Measurements from ENCODE around the gene MED23.
"Not testable (repeated sequence)": the region's sequence is repeated elsewhere in the genome, so short reads cannot be mapped to it uniquely, and the experiment has no call there.

The MED23 gene

DNA sequence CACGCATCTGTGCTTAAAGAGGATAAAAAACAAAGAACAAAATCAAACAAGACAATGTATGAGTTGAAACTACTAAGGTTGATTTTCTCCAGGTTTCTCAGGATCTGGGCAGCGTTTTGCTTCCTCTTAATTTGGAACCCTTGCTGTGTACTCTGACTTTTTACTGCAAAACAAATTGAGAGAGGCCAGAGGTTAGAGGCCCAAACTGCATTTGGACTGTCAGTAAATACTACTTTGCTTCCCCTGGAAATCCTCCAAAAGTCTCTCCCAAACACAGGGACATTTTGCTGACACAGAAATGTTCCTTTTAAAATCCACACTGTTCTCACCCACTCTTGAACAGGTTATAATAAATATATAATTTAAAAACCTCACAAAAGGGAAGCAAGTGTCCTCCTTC lies 53.9 kb downstream of the MED23 start:
- no peak for DNase-seq

DNA sequence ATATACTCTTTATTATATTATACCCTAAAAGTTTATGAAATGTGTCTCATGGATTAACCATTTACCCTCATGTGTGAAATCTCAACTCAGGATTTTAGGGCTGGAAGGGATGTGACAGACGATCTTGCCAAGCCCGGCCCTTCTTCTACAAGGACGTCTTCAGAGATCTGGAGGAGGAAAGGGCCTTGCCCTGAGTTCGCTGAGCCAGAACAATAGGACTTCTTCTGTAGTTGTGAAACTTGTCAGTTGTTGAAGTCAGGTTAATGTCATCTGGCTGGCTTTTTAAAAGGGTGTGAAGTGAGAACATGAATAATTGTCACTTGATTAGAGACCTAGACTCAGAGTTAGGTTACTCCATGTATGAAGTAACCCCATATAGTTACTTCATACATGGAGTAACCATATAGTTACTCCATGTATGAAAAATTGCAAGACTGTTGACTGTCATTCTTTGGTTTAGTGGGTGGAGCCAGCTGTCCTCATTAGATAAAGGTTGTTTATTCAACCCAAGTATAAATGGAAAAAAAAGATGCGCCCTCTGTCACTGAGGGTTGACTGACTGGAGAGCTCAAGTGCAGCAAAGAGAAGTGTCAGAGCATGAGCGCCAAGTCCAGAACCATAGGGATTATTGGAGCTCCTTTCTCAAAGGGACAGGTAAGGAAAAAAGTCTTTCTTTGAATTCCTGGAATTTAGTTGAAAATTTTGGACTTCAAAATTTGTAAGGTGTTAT lies 55.2 kb downstream of the MED23 start, which contains the start of gene ARG1:
ARG1 (plus strand) TSS at position 541 of the 730 bp plus-strand sequence; CDS start at position 598, 57 bp downstream.
- DNase-seq: peak; percentile 57

DNA sequence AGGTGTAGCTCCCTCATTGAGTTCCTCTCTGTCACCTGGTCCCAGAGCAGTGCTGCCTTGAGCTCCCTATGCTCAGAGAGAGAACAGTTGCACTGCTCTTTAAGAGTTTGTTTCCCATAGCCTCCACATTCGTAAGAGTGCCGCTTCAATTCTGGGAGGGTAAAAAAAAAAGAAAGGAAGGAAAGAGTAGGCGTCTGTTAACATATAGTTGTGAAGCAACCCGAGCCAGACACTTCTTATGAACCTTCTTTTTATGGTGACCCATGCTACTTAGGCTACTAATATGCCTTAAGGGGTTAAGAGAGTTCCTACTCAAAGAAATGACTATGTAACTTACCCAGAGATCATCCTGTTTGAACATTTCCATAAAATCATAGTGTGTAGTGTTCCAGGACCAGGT lies 59.3 kb downstream of the MED23 start:
- DNase-seq: no peak

DNA sequence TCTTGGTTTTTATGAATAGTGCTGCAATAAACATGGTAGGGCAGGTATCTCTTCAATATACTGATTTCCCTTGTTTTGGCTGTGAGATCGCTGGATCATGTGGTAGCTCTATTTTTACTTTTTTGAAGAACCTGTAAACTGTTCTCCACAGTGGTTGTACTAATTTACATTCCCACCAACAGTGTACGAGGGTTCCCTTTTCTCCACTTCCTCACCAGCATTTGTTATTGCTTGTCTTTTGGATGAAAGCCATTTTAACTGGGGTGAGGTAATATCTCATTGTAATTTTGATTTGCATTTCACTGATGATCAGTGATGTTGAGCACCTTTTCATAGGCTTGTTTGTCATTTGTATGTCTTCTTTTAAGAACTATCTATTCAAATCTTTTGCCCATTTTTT lies 63.0 kb downstream of the MED23 start:
- no peak for DNase-seq

DNA sequence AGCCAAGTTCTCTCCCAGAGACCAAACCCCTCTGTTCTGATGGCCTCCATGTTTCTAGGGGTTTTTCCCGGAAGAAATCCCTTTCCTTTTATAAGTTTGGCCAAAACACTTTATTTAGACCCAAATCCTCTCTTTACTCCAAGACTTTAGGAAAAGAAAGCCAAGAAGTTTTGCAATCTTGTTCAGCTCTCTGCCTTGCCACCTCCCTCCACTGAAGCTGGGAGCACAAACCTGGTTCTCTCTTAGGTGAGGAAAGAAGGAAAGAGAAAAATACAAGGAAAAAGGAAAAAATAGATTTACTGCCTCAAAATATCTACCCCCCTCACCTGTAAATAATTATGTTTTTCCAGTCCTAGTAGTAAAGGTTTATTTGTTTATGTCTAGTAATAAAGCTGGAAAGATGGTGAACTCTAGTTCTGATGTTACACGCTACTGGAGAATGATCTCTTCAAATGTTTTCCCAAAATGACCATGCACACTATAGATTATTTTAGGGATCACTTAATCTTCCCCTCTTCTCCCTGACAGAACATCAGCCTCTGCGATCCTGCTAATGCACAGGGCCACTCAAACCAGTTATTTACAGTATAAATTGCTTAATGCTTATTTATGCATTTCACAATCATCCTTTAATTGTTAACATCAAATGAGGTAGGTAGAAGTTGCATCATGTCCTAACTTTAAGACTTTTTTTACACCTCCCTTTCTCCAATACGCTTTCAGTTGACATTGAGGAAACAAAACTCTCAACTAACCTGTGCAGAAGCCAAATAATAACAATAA lies 65.9 kb downstream of the MED23 start:
- no peak for DNase-seq

DNA sequence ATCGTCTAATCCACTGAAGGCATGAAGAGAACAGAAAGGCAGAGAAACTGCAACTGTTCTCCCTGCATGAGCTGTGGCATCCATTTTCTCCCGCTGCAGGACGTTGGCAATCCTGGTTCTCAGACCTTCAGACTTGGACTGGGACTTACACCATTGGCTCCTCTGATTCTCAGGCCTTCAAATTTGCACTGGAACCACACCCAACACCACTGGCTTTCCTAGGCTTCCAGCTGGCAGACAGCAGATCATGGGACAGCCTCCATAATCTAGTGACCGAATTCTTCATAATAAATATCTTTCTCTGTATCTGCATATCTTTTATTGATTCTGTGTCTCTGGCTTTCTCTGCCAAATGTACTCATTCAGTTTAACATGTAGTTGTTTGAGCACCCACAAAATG lies 69.1 kb downstream of the MED23 start:
- no peak for DNase-seq

DNA sequence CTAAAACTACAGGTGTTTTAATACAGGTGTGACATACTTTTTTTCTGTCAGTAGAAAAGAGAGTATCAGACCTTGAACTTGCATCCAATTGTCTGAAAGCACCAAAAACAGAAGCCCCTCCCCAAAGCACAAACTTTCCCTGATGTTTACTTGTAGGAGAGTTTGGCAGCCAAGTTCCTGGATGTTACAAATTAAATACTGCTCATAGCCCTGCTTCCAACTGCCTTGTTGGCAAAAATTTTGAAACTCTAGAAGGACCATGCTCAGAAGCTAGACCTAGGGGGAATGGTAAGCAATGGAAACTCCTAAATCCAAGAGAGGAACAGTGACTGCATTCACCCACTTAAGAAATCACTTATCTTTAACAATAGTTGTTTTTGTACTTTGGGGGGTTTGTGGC lies 72.0 kb downstream of the MED23 start:
- DNase-seq: no peak

DNA sequence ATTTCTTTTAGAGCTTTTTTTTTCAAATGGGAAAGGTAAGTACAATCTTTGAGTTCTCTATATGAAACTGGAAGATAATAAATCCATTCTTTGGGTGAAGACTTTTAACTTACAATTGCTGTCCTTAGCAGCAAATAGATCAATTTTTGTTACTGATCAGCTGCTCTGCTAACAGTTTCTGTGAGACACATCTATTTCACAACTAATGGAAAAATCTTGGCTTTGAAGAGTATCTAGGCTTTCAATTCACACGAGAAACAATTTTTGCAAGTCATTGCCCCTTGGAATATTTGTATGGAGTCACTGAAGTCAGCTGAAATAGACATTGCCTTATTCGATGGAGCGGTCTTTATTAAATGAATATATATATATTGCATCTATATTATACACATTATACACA lies 75.5 kb downstream of the MED23 start:
- no peak for DNase-seq

DNA sequence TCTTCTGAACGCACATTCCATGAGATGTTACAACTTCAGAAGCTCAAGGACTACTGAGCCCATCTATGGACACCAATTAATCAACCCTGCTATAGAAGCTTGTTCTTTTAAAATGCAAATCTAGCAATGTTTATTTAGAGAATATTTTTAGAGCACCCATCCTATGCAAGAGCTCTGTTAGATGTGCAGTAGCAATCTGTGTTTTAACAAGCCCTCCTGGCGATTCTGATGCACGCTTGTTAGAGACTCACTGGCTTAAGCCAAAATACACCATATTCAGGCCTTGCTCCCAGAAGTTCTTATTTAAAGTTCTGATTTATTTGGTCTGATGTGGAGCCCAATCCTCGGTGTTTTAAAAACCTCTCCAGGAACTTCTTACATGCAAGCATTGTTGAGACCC lies 76.1 kb downstream of the MED23 start:
- no peak for DNase-seq

DNA sequence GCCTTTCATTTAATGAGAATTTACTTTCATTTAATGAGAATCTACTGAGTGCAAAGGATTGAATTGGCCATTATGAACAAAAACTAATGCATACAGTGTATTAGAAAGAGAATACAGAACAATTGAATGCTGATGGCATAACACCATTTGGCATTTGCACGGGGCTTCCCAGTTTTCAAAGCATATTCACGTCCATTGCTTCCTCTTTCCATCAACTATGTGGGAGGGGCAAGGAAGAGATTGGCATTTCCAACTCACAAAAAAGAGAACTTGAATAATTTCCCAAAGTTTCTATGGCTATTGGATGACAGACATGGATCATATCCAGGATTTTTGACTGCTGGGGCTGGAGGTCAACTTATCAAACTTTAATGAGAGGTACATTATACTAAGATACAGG lies 78.2 kb downstream of the MED23 start:
- DNase-seq: no peak

DNA sequence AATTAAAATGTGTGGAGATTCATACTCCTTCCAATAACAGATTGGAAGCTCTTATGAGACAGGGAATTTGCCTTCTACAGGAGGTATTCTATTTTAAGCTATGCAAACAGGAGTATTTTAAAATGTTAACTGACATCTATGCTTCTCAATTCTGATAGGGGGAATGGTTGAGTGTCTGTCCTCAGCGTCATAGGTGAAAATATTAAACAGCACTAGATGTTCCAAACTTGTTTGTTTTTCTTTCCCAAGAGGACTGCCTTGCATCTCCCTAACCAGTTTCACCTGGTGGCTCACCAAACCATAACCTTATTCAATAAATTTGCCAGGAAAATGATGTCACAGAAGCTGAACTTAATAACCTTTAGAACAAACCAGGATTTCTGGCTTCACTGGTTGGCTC lies 79.6 kb downstream of the MED23 start:
- no peak for DNase-seq

DNA sequence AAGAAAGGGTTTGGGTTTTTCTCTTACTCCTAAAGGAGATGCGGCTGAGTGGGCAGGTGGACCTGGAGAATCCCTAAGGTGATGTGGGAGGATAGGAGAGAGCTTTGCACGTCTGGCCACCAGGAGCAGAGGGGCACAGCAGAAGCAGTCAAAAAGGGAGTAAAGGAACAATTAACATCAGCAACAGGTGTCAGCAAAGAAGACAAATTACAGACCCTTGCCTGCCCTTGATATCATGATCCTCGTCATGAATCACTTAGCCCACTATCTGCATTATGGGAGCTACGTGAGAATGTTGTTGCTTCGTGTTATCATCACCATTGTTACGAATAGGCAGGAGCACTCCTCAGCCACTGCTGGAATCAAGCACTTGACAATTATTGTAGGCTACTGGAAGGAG lies 80.6 kb downstream of the MED23 start:
- DNase-seq: no peak

DNA sequence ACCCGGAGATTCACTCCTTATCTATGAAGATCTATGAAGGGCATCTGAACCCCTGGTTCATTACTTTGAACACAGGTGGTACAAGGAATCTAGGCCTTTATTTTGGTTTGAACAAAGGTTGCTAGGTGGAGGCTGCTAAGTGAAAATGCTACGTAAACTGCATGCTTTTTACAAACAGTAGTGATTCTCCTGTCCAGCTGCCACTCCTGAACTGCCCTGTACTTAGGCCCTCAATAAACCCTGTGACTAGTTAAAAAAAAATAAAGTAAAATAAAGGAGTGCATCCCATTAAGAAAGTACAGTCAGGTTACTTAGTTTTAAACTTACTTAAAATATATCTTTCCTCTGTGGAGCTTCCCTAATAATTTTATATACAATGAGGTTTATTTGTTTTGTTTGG lies 82.7 kb downstream of the MED23 start:
- no peak for DNase-seq

DNA sequence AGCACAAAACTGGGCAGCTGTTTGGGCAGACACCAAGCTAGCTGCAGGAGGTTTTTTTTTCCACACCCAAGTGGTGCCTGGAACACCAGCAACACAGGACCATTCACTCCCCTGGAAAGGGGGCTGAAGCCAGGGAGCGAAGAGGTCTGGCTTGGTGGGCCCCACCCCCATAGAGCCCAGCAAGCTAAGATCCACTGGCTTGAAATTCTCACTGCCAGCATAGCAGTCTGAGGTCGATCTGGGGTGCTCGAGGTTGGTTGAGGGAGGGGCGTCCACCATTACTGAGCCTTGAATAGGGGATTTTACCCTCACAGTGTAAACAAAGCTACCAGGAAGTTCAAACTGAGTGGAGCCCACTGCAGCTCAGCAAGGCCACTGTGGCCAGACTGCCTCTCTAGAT lies 89.4 kb downstream of the MED23 start:
- DNase-seq: not testable (repeated sequence)

DNA sequence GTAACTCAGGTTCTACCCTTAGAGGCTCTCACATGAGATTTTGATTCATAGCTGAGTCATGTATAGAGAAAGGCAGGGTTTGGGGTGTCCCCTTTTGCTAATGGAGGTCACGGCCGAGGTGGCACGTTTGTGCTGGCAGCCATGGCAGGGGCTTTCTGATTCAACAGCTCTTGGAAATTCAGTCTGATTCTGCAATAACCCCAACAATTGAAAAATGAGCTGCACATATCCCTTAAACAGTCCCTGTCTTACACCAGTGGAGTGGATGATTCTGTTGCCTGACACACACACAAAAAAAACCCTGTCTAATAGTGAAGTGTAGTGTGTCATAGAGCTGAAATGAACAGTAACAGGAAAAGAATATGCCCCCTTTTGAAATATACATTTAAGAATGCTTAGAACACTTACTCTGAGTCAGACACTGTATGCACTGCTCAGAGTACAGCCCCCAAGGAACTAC lies 95.4 kb downstream of the MED23 start:
- no peak for DNase-seq

DNA sequence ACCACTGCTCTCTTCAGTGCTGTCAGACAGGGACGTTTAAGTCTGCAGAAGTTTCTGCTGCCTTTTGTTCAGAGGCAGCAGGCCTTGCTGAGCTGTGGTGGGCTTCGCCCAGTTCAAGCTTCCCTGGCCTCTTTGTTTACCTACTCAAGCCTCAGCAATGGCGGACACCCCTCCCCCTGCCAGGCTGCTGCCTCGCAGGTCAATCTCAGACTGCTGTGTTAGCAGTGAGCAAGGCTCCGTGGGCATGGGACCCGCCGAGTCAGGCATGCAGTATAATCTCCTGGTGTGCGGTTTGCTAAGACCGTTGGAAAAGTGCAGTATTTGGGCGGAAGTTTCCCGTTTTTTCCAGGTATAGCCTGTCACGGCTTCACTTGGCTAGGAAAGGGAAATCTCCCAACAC lies 96.4 kb downstream of the MED23 start:
- DNase-seq: not testable (repeated sequence)

DNA sequence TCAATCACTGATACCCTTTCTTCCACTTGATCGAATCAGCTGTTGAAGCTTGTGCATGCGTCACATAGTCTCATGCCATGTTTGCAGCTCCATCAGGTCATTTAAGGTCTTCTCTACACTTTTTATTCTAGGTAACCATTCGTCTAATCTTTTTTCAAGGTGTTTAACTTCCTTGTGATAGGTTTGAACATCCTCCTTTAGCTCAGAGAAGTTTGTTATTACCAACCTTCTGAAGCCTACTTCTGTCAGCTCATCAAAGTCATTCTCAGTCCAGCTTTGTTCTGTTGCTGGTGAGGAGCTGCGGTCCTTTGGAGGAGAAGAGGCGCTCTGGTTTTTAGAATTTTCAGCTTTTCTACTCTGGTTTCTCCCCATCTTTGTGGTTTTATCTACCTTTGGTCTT lies 97.1 kb downstream of the MED23 start:
- DNase-seq: not testable (repeated sequence)

DNA sequence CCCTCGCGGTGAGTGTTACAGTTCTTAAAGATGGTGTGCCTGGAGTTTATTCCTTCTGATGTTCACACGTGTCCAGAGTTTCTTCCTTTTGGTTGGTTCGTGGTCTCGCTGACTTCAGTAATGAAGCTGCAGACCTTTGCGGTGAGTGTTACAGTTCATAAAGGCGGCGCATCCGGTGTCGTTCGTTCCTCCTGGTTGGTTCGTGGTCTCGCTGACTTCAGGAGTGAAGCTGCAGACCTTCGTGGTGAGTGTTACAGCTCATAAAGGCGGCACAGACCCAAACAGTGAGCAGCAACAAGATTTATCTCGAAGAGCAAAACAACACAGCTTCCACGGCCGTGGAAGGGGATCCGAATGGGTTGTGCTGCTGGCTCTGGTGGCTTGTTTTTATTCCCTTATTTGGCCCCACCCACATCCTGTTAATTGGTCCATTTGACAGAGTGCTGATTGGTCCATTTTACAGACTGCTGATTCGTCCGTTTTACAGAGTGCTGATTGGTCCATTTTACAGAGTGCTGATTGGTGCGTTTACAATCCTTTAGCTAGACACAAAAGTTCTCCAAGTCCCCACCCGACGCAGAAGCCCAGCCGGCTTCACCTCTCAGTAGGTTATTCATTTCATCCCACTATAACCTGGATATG lies 103.2 kb downstream of the MED23 start:
- DNase-seq: no peak

DNA sequence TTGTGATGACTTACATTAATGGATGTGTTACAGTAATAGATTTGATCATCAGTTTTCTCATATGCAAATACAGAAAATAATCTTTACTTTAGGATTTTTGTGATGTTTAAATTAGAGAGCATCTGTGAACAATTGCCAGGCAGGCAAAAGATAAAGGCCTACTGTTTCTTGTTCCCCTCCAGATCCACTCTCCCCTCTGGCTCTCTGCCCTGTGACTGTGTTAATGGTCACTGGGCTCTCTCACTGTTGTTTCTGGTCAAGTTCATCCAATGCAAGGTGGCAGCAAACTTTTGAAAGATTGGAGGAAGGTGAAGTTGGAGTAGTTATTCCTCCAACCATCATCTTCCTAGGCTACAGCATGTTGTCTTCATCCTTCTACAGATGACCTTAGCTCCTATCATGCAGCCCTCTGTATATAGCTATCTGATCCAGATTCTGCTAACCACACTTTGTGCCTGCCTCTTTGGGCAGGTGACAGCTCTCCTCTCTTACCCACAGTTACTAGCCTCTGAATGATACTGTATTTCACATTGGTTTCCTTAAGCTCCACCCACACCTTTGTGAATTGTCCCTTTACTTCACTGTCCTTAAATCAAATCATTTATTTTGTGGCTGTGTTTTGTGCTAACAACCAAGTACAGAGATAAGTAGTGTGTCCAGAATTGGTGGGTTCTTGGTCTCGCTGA lies 103.9 kb downstream of the MED23 start:
- DNase-seq: no peak
